OCI-LY1 (cell line): ENCODE data around the gene GPR18.

Experiments used
- CTCF ChIP-seq: fragments of 200-600 bp; sonication (generic), shearing (Covaris generic); IDR thresholded peaks from 2 replicates; pipeline ENCODE4 v1.5.1; 2017; ENCODE audit warnings: mild to moderate bottlenecking, antibody characterized with exemption, low read length, moderate library complexity, mixed read lengths
- EZH2 ChIP-seq: fragments of 200-600 bp; sonication (generic), shearing (Covaris generic); IDR thresholded peaks from 2 replicates; pipeline ENCODE4 v1.8.0; 2017; ENCODE audit warnings: borderline replicate concordance, mixed run types, mild to moderate bottlenecking, antibody characterized with exemption, low read length, moderate library complexity, mixed read lengths

GRCh38 chr13:99305158-99305557 lies 47.0 kb upstream of the GPR18 start:
- TF ChIP-seq CTCF (no peak), EZH2 (no peak)
